ENCODE measurements around the gene CACTIN.

The CACTIN gene

GRCh38 chr19:3646336-3647092 lies 19.9 kb upstream of the CACTIN start:
- no peak for DNase-seq (ENCODE audit: low read depth in 3 of 3)

GRCh38 chr19:3645726-3646125 lies 19.1 kb upstream of the CACTIN start:
- no peak for DNase-seq (ENCODE audit: low read depth in 3 of 3)

GRCh38 chr19:3645067-3645396 lies 18.4 kb upstream of the CACTIN start:
- no peak for DNase-seq (ENCODE audit: low read depth in 3 of 3)

GRCh38 chr19:3644351-3645066 lies 17.9 kb upstream of the CACTIN start:
- DNase-seq (ENCODE audit: low read depth in 3 of 3), result no peak

DNA sequence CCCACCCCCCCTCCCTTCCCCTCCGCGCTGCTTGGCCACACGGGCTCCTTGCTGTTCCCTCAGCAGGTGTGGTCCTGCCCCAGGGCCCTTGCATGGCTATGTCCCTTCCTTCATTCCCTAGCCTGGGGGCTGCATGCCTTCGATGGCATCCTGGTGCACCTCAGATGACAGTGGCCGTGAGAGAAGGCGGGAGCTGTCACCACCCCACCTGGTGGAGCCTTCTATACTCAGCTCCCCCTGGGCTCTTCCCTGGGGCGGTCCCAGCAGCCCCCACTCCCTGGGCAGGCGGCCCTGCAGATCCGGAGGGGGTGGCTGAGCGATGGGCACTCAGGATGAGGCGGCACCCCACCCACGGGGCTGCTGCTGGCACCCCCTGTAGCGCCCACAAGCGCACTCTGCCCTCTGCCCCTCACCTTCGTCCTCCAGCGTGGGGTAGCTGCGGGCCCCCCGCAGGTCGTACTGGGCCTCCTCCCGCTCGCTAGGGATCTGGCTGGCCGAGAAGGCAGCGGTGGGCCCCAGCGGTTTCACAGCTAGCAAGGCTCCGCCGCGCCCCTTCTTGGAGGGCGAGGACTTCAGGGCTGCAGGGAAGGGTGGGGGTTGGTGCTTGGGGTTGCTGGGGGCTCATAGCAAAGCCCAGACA lies 17.2 kb upstream of the CACTIN start:
- DNase-seq (ENCODE audit: low read depth in 3 of 3), result no peak

GRCh38 chr19:3642987-3643673 lies 16.5 kb upstream of the CACTIN start:
- peak in 2 of 3 donors; percentile 18 to 29 for DNase-seq (ENCODE audit: low read depth in 3 of 3)

- DNase-seq (ENCODE audit: low read depth in 3 of 3), result no peak
These were observed 15.7 kb upstream of the CACTIN start for GRCh38 chr19:3642296-3642695.

GRCh38 chr19:3641515-3642269 lies 15.1 kb upstream of the CACTIN start:
- no peak for DNase-seq (ENCODE audit: low read depth in 3 of 3)

- DNase-seq (ENCODE audit: low read depth in 3 of 3), result no peak
These were observed 12.9 kb upstream of the CACTIN start for GRCh38 chr19:3639479-3639878.

GRCh38 chr19:3638208-3639193 lies 11.9 kb upstream of the CACTIN start:
- no peak for DNase-seq (ENCODE audit: low read depth in 3 of 3)

DNA sequence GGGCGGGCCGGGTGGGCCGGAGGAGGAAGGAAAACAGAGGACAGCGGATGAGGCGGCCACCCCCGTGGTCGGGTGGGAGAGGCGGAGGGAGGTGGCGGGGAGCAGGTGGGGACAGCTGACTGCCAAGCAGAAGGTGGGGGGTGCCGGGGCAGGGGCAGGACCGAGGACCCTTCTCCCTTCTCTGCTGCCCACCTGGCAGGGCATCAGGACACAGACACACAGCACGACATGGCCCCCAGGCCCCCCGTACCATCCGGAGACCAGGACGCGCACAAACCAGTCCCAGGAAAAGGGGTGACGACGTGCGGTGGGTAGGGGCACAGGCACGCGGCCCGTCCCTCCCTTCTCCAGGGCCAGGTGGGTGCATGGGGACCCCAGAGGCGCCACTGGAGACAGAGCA lies 11.0 kb upstream of the CACTIN start:
- no peak for DNase-seq (ENCODE audit: low read depth in 3 of 3)

DNA sequence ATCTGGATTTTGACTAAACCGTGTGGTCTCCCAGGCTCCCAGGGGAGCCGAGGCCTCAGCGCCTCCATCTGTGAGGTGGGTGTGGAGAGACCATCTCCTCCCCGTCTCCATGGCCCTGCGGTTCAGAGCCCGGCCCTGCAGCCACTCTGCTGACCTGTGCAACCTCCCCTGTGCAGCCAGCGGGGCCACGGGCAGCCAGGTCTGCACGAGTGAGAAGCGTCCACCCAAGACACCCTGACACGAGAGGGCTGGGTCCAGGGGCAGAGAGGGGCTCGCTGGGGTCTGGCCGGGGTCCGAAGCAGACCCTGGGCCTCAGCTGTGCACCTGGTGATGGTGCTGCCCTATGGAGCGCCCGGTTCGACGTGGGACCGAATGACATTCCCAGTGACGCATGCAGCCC lies 10.4 kb upstream of the CACTIN start:
- no peak for DNase-seq (ENCODE audit: low read depth in 3 of 3)

DNA sequence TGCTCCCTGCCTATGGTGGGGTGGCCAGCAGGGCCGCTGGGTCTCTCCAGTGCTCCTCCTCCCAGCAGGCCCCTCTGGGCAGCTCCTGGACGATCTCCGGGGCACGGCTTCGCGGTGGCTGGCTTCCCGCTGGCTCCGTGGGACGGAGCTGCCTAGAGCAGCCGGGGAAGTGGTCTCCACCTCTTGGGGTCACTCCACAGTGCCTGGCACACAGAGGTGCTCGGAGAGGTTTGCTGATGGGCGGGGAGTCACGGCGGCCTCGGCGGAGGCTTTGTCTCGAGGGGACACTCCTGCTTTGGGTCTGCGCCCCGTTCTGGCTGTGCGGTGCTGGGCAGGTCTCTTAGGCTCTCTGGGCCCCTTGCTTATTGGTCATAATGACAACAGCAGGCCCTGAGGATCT lies 9.9 kb upstream of the CACTIN start:
- DNase-seq (ENCODE audit: low read depth in 3 of 3), result no peak

GRCh38 chr19:3634496-3635045 lies 8.0 kb upstream of the CACTIN start:
- no peak for DNase-seq (ENCODE audit: low read depth in 3 of 3)

DNA sequence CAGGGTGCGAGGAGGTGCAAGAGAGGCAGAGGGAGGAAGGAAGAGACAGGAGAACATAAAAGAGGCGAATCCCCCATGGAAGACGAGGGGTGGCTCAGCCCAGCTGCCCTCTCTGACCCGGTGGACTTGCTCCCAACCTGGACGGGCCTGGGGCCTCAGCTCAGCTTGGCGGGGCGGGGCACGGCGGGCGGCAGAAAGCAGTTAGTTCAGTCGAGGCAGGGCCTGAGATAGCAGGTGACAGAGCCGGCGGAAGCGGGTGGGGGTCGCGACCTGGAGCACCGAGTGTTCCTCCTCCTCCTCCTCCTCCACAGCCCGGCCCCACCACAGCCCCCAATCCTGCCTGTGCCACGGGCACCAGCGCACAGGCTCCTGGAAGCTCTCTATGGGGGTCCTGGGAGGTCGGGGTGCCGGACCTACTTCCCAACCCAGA lies 7.0 kb upstream of the CACTIN start:
- no peak for DNase-seq (ENCODE audit: low read depth in 3 of 3)

- no peak for DNase-seq (ENCODE audit: low read depth in 3 of 3)
These were observed 6.4 kb upstream of the CACTIN start for GRCh38 chr19:3632739-3633558.

DNA sequence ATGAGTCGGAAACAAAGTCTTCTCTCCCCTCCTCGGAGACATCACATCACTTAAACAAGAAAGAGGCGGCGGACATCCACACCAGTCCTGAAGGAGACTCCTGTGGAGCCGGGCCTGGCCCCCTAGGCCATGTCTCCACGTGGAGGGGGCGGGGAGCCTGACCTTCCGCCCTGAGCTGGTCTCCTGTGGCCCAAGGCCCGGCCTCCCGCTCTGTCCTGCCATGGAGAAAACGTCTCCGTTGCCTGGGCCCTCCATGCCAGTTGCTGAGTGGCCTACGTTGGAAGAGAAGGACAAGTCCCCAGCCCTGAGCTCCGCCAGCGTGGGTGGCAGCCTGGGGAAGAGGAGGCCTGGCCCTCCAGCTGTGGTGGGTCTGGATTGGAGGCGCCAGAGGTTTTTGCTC lies 5.5 kb upstream of the CACTIN start:
- no peak for DNase-seq (ENCODE audit: low read depth in 3 of 3)

DNA sequence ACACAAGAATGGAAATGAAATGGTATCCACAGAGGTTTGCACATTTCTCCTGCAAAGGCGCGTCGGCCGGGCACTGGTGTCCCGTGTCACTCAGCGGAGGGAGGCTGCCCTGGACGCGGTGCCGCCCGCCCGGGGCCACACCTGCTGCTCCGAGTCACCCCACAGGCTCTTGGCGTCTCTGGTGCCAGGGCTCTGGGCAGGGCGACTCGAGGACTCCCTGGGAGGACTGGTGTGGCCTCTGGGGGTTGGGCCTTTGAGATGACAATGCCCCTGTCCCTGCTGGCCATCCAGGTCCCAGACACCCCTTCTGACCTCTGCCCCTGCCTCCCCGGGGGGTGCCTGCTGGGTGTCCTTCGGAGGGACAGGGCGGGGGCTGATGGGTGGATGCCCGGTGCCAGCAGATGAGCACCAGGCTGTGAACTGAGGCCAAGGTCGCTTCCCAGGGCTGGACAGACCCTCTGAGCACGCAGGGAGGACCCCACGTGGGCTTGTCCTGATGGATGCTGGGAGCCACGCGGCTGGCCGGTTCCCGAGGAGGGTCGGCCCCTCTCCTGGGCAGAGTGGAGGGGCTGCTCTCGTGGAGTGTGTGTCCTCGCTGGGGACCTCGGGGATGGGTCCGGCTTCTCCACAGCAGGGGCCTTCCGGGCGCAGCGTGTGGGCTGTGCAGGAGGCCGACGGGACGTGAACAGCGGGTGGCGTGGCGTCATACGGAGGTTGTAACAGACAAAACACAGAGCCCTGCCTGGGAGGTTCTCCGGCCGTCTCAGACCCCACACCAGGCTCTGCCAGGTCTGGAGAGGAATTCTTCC lies 4.7 kb upstream of the CACTIN start:
- DNase-seq (ENCODE audit: low read depth in 3 of 3), result no peak

Data from stimulated activated CD4-positive, alpha-beta T cell treated with anti-CD3 and anti-CD28 coated beads, TNF-alpha, amount 100 ng/mL, for 48 hours (primary cell).